BLaER1 treated with 17β-estradiol and CSF1 and Interleukin-3, amounts not matched to agents 10 nM and 100 nM (cell line): ENCODE results near the gene UGT8.
"Not testable (repeated sequence)": the region's sequence is repeated elsewhere in the genome, so short reads cannot be mapped to it uniquely, and the experiment has no call there.

Source experiments
- H3K27ac ChIP-seq, 11 experiments: shearing (Covaris generic); formaldehyde crosslinking; 2 replicates each; pipeline ENCODE4 v1.8.1; 2022
- H3K27me3 ChIP-seq, 11 experiments: shearing (Covaris generic); formaldehyde crosslinking; 2 replicates each; pipeline ENCODE4 v1.8.1; 2022
- H3K36me3 ChIP-seq, 11 experiments: shearing (Covaris generic); formaldehyde crosslinking; 2 replicates each; pipeline ENCODE4 v1.8.1; 2022
- H3K4me1 ChIP-seq, 10 experiments: shearing (Covaris generic); formaldehyde crosslinking; 2 replicates each; pipeline ENCODE4 v1.8.1; 2022
- H3K4me2 ChIP-seq, 11 experiments: shearing (Covaris generic); formaldehyde crosslinking; 2 replicates each; pipeline ENCODE4 v1.8.1; 2022
- H3K4me3 ChIP-seq, 10 experiments: shearing (Covaris generic); formaldehyde crosslinking; 2 replicates each; pipeline ENCODE4 v1.8.1; 2022
- H3K9ac ChIP-seq, 11 experiments: shearing (Covaris generic); formaldehyde crosslinking; 2 replicates each; pipeline ENCODE4 v1.8.1; 2022
- H3K9me3 ChIP-seq, 11 experiments: shearing (Covaris generic); formaldehyde crosslinking; replicated peaks in 1 of 11; 2 replicates each; pipeline ENCODE4 v1.8.1; 2022
- H4K20me1 ChIP-seq, 11 experiments: shearing (Covaris generic); formaldehyde crosslinking; 2 replicates each; pipeline ENCODE4 v1.8.1; 2022
- Cebpa-rat ChIP-seq, 11 experiments: shearing (Covaris generic); IDR thresholded peaks; 2 replicates each; pipeline ENCODE4 v1.8.1; 2022

The UGT8 gene

GRCh38 chr4:114663083-114663482 is 64.5 kb downstream of the UGT8 start:
- Histone ChIP-seq H3K27ac (no peak overlapping the region), H3K4me3 (no peak overlapping the region), H4K20me1 (no peaks in the 10 kb centered on the region; a peak in 2 of 22 replicates), H3K9me3 (no peaks in the 10 kb centered on the region), H3K27me3 (no peaks in the 10 kb centered on the region), H3K4me2 (no peak overlapping the region), H3K9ac (no peak overlapping the region), H3K4me1 (peaks cover 0 to 1% (median 0%) of the 10 kb centered on the region in 10 experiments; a peak in 2 of 20 replicates), H3K36me3 (peaks cover 0 to 29% (median 19%) of the 10 kb centered on the region in 11 experiments; a peak in 11 of 22 replicates)
- TF ChIP-seq Cebpa-rat (IDR thresholded peaks at IDR 0.05), result no peak

- H3K36me3 ChIP-seq, result peaks cover 0 to 43% (median 19%) of the 10 kb centered on the region in 11 experiments; a peak in 11 of 22 replicates
- no peaks in the 10 kb centered on the region for H4K20me1 ChIP-seq
- peak overlapping the region in 6 of 11 experiments; percentile 14 to 63 (median 44); a peak in 8 of 22 replicates for H3K4me2 ChIP-seq
- H3K27ac ChIP-seq, result peak overlapping the region in 3 of 11 experiments; percentile 42 to 52 (median 49); a peak in 3 of 22 replicates
- peaks cover 6 to 33% (median 27%) of the 10 kb centered on the region in 10 experiments; a peak in 16 of 20 replicates for H3K4me1 ChIP-seq
- no peak overlapping the region for H3K9ac ChIP-seq
- H3K4me3 ChIP-seq, result no peak overlapping the region
- H3K27me3 ChIP-seq, result no peaks in the 10 kb centered on the region
- TF ChIP-seq Cebpa-rat (IDR thresholded peaks at IDR 0.05), result no peak
- H3K9me3 ChIP-seq, result peaks cover 0 to 7% (median 0%) of the 10 kb centered on the region in 11 experiments; a peak in 3 of 22 replicates
These were observed 70.0 kb downstream of the UGT8 start for GRCh38 chr4:114668577-114668976.

- H3K4me3 ChIP-seq, H3K27me3 ChIP-seq, H3K9me3 ChIP-seq, H4K20me1 ChIP-seq, H3K9ac ChIP-seq: not testable (repeated sequence)
- Histone ChIP-seq H3K4me1 (peaks cover 6 to 33% (median 27%) of the 10 kb centered on the region in 10 experiments; a peak in 16 of 20 replicates), H3K36me3 (peaks cover 0 to 35% (median under 1%) of the 10 kb centered on the region in 11 experiments; a peak in 8 of 22 replicates), H3K4me2 (peak overlapping the region; percentile 6 to 63 (median 43); a peak in 17 of 22 replicates), H3K27ac (peak overlapping the region in 2 of 11 experiments; percentile 1 to 15; a peak in 2 of 22 replicates)
These were observed 72.1 kb downstream of the UGT8 start for GRCh38 chr4:114670733-114671132.

GRCh38 chr4:114673306-114673705 is 74.7 kb downstream of the UGT8 start:
- no peak for TF ChIP-seq Cebpa-rat (IDR thresholded peaks at IDR 0.05)
- H3K4me1 ChIP-seq, result peaks cover 6 to 31% (median 27%) of the 10 kb centered on the region in 10 experiments; a peak in 16 of 20 replicates
- H3K27ac ChIP-seq, result no peak overlapping the region
- no peak overlapping the region for H3K4me2 ChIP-seq
- no peak overlapping the region for H3K9ac ChIP-seq
- peaks cover 0 to 7% (median 0%) of the 10 kb centered on the region in 11 experiments; a peak in 3 of 22 replicates for H3K9me3 ChIP-seq
- peaks cover 0 to 22% (median under 1%) of the 10 kb centered on the region in 11 experiments; a peak in 5 of 22 replicates for H3K36me3 ChIP-seq
- H3K4me3 ChIP-seq, result no peak overlapping the region
- no peaks in the 10 kb centered on the region for H4K20me1 ChIP-seq
- no peaks in the 10 kb centered on the region for H3K27me3 ChIP-seq

GRCh38 chr4:114674080-114674479 is 75.5 kb downstream of the UGT8 start:
- Histone ChIP-seq H3K4me1 (peaks cover 6 to 23% (median 20%) of the 10 kb centered on the region in 10 experiments; a peak in 16 of 20 replicates), H3K9me3 (peaks cover 0 to 7% (median 0%) of the 10 kb centered on the region in 11 experiments; a peak in 3 of 22 replicates), H3K27me3 (no peaks in the 10 kb centered on the region), H3K9ac (no peak overlapping the region), H3K36me3 (peaks cover 0 to 15% (median 0%) of the 10 kb centered on the region in 11 experiments; a peak in 2 of 22 replicates), H3K27ac (no peak overlapping the region), H4K20me1 (no peaks in the 10 kb centered on the region), H3K4me2 (no peak overlapping the region), H3K4me3 (no peak overlapping the region)
- TF ChIP-seq Cebpa-rat (IDR thresholded peaks at IDR 0.05), result no peak

GRCh38 chr4:114677346-114677979 is 78.9 kb downstream of the UGT8 start:
- H4K20me1 ChIP-seq, result no peaks in the 10 kb centered on the region
- H3K4me1 ChIP-seq, result no peaks in the 10 kb centered on the region
- no peaks in the 10 kb centered on the region for H3K27me3 ChIP-seq
- H3K4me3 ChIP-seq, result no peak overlapping the region
- H3K9ac ChIP-seq, result no peak overlapping the region
- H3K27ac ChIP-seq, result no peak overlapping the region
- no peak for TF ChIP-seq Cebpa-rat (IDR thresholded peaks at IDR 0.05)
- no peak overlapping the region for H3K4me2 ChIP-seq
- peaks cover 0 to 9% (median 0%) of the 10 kb centered on the region in 11 experiments; a peak in 1 of 22 replicates for H3K36me3 ChIP-seq
- no peaks in the 10 kb centered on the region; a peak in 1 of 22 replicates for H3K9me3 ChIP-seq

GRCh38 chr4:114684462-114684861 is 85.9 kb downstream of the UGT8 start:
- Histone ChIP-seq H4K20me1 (no peaks in the 10 kb centered on the region), H3K27me3 (no peaks in the 10 kb centered on the region), H3K4me2 (no peak overlapping the region), H3K9me3 (no peaks in the 10 kb centered on the region), H3K27ac (no peak overlapping the region), H3K9ac (no peak overlapping the region), H3K4me3 (no peak overlapping the region), H3K4me1 (no peaks in the 10 kb centered on the region), H3K36me3 (no peaks in the 10 kb centered on the region)
- no peak for TF ChIP-seq Cebpa-rat (IDR thresholded peaks at IDR 0.05)

GRCh38 chr4:114688059-114688458 is 89.5 kb downstream of the UGT8 start:
- no peaks in the 10 kb centered on the region for H3K4me1 ChIP-seq
- TF ChIP-seq Cebpa-rat (IDR thresholded peaks at IDR 0.05), result no peak

GRCh38 chr4:114690571-114690970 is 92.0 kb downstream of the UGT8 start:
- Histone ChIP-seq H3K27me3 (no peaks in the 10 kb centered on the region), H3K4me2 (no peak overlapping the region), H3K9me3 (no peaks in the 10 kb centered on the region), H3K9ac (no peak overlapping the region), H3K36me3 (no peaks in the 10 kb centered on the region), H3K4me3 (no peak overlapping the region), H3K4me1 (no peaks in the 10 kb centered on the region), H3K27ac (no peak overlapping the region), H4K20me1 (no peaks in the 10 kb centered on the region)
- TF ChIP-seq Cebpa-rat (IDR thresholded peaks at IDR 0.05), result no peak

More at GRCh38 chr4:114688059-114688458, 89.5 kb downstream of the UGT8 start:
- Histone ChIP-seq H3K9ac (no peak overlapping the region), H3K36me3 (no peaks in the 10 kb centered on the region), H3K4me2 (no peak overlapping the region), H3K9me3 (no peaks in the 10 kb centered on the region), H4K20me1 (no peaks in the 10 kb centered on the region), H3K27me3 (no peaks in the 10 kb centered on the region), H3K27ac (no peak overlapping the region), H3K4me3 (no peak overlapping the region)
